ENCODE results near the gene LPIN3. TPM values are rescaled to one million over a fixed set of nuclear protein-coding genes. Genes with fewer than 3 reads are reported as not detected.

LPIN3 gene
- total and polyA plus RNA-seq, 2 donors: 1.6 to 11.0 TPM

GRCh38 chr20:41345729-41346067, 5.1 kb downstream of the LPIN3 start:
- H3K9me3 ChIP-seq (ENCODE audit: control insufficient read depth in 2 of 2, insufficient read depth in 1 of 2, low read length in 1 of 2): no peaks in the 10 kb centered on the region
- no peaks in the 10 kb centered on the region for H3K4me1 ChIP-seq (ENCODE audit: control insufficient read depth in 2 of 2, insufficient read depth in 2 of 2, low read length in 2 of 2)
- no peak overlapping the region for H3K27ac ChIP-seq (ENCODE audit: low read depth in 1 of 2, low read length in 1 of 2)
- H3K4me3 ChIP-seq (ENCODE audit: low read length in 2 of 2): no peak overlapping the region
- 94% methylated on average over 17 of the region's 17 CpGs for WGBS
- DNase-seq (ENCODE audit: low read depth in 6 of 9, low spot score in 9 of 9): no peak
- no peaks in the 10 kb centered on the region for H3K27me3 ChIP-seq (ENCODE audit: control insufficient read depth in 2 of 2, insufficient read depth in 1 of 2, low read length in 1 of 2)
- H3K36me3 ChIP-seq (ENCODE audit: control insufficient read depth in 2 of 2, insufficient read depth in 2 of 2, low read length in 1 of 2): no peaks in the 10 kb centered on the region

- Histone ChIP-seq H3K27ac (ENCODE audit: low read depth in 1 of 2, low read length in 1 of 2) (no peak overlapping the region), H3K4me3 (ENCODE audit: low read length in 2 of 2) (no peak overlapping the region), H3K36me3 (ENCODE audit: control insufficient read depth in 2 of 2, insufficient read depth in 2 of 2, low read length in 1 of 2) (no peaks in the 10 kb centered on the region), H3K9me3 (ENCODE audit: control insufficient read depth in 2 of 2, insufficient read depth in 1 of 2, low read length in 1 of 2) (no peaks in the 10 kb centered on the region), H3K4me1 (ENCODE audit: control insufficient read depth in 2 of 2, insufficient read depth in 2 of 2, low read length in 2 of 2) (no peaks in the 10 kb centered on the region), H3K27me3 (ENCODE audit: control insufficient read depth in 2 of 2, insufficient read depth in 1 of 2, low read length in 1 of 2) (no peaks in the 10 kb centered on the region)
- no peak for DNase-seq (ENCODE audit: low read depth in 6 of 9, low spot score in 9 of 9)
- 95% methylated on average over 13 of the region's 13 CpGs for WGBS
Measured at GRCh38 chr20:41347523-41348429, 7.2 kb downstream of the LPIN3 start.

GRCh38 chr20:41348430-41349172, 8.0 kb downstream of the LPIN3 start:
- Histone ChIP-seq H3K9me3 (ENCODE audit: control insufficient read depth in 2 of 2, insufficient read depth in 1 of 2, low read length in 1 of 2) (no peaks in the 10 kb centered on the region), H3K4me3 (ENCODE audit: low read length in 2 of 2) (no peak overlapping the region), H3K4me1 (ENCODE audit: control insufficient read depth in 2 of 2, insufficient read depth in 2 of 2, low read length in 2 of 2) (no peaks in the 10 kb centered on the region), H3K27ac (ENCODE audit: low read depth in 1 of 2, low read length in 1 of 2) (no peak overlapping the region), H3K27me3 (ENCODE audit: control insufficient read depth in 2 of 2, insufficient read depth in 1 of 2, low read length in 1 of 2) (no peaks in the 10 kb centered on the region), H3K36me3 (ENCODE audit: control insufficient read depth in 2 of 2, insufficient read depth in 2 of 2, low read length in 1 of 2) (no peaks in the 10 kb centered on the region)
- WGBS: 95% methylated on average over 13 of the region's 13 CpGs
- no peak for DNase-seq (ENCODE audit: low read depth in 6 of 9, low spot score in 9 of 9)

GRCh38 chr20:41349266-41349665, 8.6 kb downstream of the LPIN3 start:
- 96% methylated on average over 2 of the region's 2 CpGs for WGBS

GRCh38 chr20:41349943-41350342, 9.3 kb downstream of the LPIN3 start:
- Histone ChIP-seq H3K27ac (ENCODE audit: low read depth in 1 of 2, low read length in 1 of 2) (no peak overlapping the region), H3K4me1 (ENCODE audit: control insufficient read depth in 2 of 2, insufficient read depth in 2 of 2, low read length in 2 of 2) (no peaks in the 10 kb centered on the region), H3K4me3 (ENCODE audit: low read length in 2 of 2) (no peak overlapping the region), H3K27me3 (ENCODE audit: control insufficient read depth in 2 of 2, insufficient read depth in 1 of 2, low read length in 1 of 2) (no peaks in the 10 kb centered on the region), H3K9me3 (ENCODE audit: control insufficient read depth in 2 of 2, insufficient read depth in 1 of 2, low read length in 1 of 2) (no peaks in the 10 kb centered on the region), H3K36me3 (ENCODE audit: control insufficient read depth in 2 of 2, insufficient read depth in 2 of 2, low read length in 1 of 2) (no peaks in the 10 kb centered on the region)
- no peak for DNase-seq (ENCODE audit: low read depth in 6 of 9, low spot score in 9 of 9)
- WGBS: 93% methylated on average over 7 of the region's 7 CpGs

More at GRCh38 chr20:41349266-41349665, 8.6 kb downstream of the LPIN3 start:
- DNase-seq (ENCODE audit: low read depth in 6 of 9, low spot score in 9 of 9): no peak
- Histone ChIP-seq H3K4me1 (ENCODE audit: control insufficient read depth in 2 of 2, insufficient read depth in 2 of 2, low read length in 2 of 2) (no peaks in the 10 kb centered on the region), H3K36me3 (ENCODE audit: control insufficient read depth in 2 of 2, insufficient read depth in 2 of 2, low read length in 1 of 2) (no peaks in the 10 kb centered on the region), H3K4me3 (ENCODE audit: low read length in 2 of 2) (no peak overlapping the region), H3K27me3 (ENCODE audit: control insufficient read depth in 2 of 2, insufficient read depth in 1 of 2, low read length in 1 of 2) (no peaks in the 10 kb centered on the region), H3K27ac (ENCODE audit: low read depth in 1 of 2, low read length in 1 of 2) (no peak overlapping the region), H3K9me3 (ENCODE audit: control insufficient read depth in 2 of 2, insufficient read depth in 1 of 2, low read length in 1 of 2) (no peaks in the 10 kb centered on the region)

- WGBS: 86% methylated on average over 7 of the region's 7 CpGs
- Histone ChIP-seq H3K9me3 (ENCODE audit: control insufficient read depth in 2 of 2, insufficient read depth in 1 of 2, low read length in 1 of 2) (no peaks in the 10 kb centered on the region), H3K36me3 (ENCODE audit: control insufficient read depth in 2 of 2, insufficient read depth in 2 of 2, low read length in 1 of 2) (no peaks in the 10 kb centered on the region), H3K4me3 (ENCODE audit: low read length in 2 of 2) (no peak overlapping the region), H3K27ac (ENCODE audit: low read depth in 1 of 2, low read length in 1 of 2) (no peak overlapping the region), H3K27me3 (ENCODE audit: control insufficient read depth in 2 of 2, insufficient read depth in 1 of 2, low read length in 1 of 2) (no peaks in the 10 kb centered on the region), H3K4me1 (ENCODE audit: control insufficient read depth in 2 of 2, insufficient read depth in 2 of 2, low read length in 2 of 2) (no peaks in the 10 kb centered on the region)
- DNase-seq (ENCODE audit: low read depth in 6 of 9, low spot score in 9 of 9): no peak
Measured at GRCh38 chr20:41350408-41350962, 9.9 kb downstream of the LPIN3 start.

GRCh38 chr20:41352106-41352505, 11.5 kb downstream of the LPIN3 start:
- DNase-seq (ENCODE audit: low read depth in 6 of 9, low spot score in 9 of 9): no peak
- Histone ChIP-seq H3K4me3 (ENCODE audit: low read length in 2 of 2) (no peak overlapping the region), H3K9me3 (ENCODE audit: control insufficient read depth in 2 of 2, insufficient read depth in 1 of 2, low read length in 1 of 2) (no peaks in the 10 kb centered on the region), H3K36me3 (ENCODE audit: control insufficient read depth in 2 of 2, insufficient read depth in 2 of 2, low read length in 1 of 2) (no peaks in the 10 kb centered on the region), H3K27ac (ENCODE audit: low read depth in 1 of 2, low read length in 1 of 2) (no peak overlapping the region), H3K4me1 (ENCODE audit: control insufficient read depth in 2 of 2, insufficient read depth in 2 of 2, low read length in 2 of 2) (no peaks in the 10 kb centered on the region), H3K27me3 (ENCODE audit: control insufficient read depth in 2 of 2, insufficient read depth in 1 of 2, low read length in 1 of 2) (no peaks in the 10 kb centered on the region)
- 93% methylated on average over 4 of the region's 4 CpGs for WGBS

GRCh38 chr20:41352666-41353065, 12.0 kb downstream of the LPIN3 start:
- Histone ChIP-seq H3K27ac (ENCODE audit: low read depth in 1 of 2, low read length in 1 of 2) (no peak overlapping the region), H3K4me3 (ENCODE audit: low read length in 2 of 2) (no peak overlapping the region), H3K9me3 (ENCODE audit: control insufficient read depth in 2 of 2, insufficient read depth in 1 of 2, low read length in 1 of 2) (no peaks in the 10 kb centered on the region), H3K27me3 (ENCODE audit: control insufficient read depth in 2 of 2, insufficient read depth in 1 of 2, low read length in 1 of 2) (no peaks in the 10 kb centered on the region), H3K4me1 (ENCODE audit: control insufficient read depth in 2 of 2, insufficient read depth in 2 of 2, low read length in 2 of 2) (no peaks in the 10 kb centered on the region), H3K36me3 (ENCODE audit: control insufficient read depth in 2 of 2, insufficient read depth in 2 of 2, low read length in 1 of 2) (no peaks in the 10 kb centered on the region)
- no peak for DNase-seq (ENCODE audit: low read depth in 6 of 9, low spot score in 9 of 9)
- 85% methylated on average over 5 of the region's 5 CpGs for WGBS

GRCh38 chr20:41353530-41353929, 12.9 kb downstream of the LPIN3 start:
- Histone ChIP-seq H3K4me1 (ENCODE audit: control insufficient read depth in 2 of 2, insufficient read depth in 2 of 2, low read length in 2 of 2) (no peaks in the 10 kb centered on the region), H3K36me3 (ENCODE audit: control insufficient read depth in 2 of 2, insufficient read depth in 2 of 2, low read length in 1 of 2) (no peaks in the 10 kb centered on the region), H3K27me3 (ENCODE audit: control insufficient read depth in 2 of 2, insufficient read depth in 1 of 2, low read length in 1 of 2) (no peaks in the 10 kb centered on the region), H3K9me3 (ENCODE audit: control insufficient read depth in 2 of 2, insufficient read depth in 1 of 2, low read length in 1 of 2) (no peaks in the 10 kb centered on the region), H3K4me3 (ENCODE audit: low read length in 2 of 2) (no peak overlapping the region), H3K27ac (ENCODE audit: low read depth in 1 of 2, low read length in 1 of 2) (no peak overlapping the region)
- no peak for DNase-seq (ENCODE audit: low read depth in 6 of 9, low spot score in 9 of 9)
